Uterus (tissue), 4 donors: Measurements from ENCODE around the gene RGS7. TPM values are rescaled to one million over a fixed set of nuclear protein-coding genes. Genes with fewer than 3 reads are reported as not detected.
A peak's percentile ranks its signal among the peaks of the same experiment; 100 is the strongest.
"Not testable (repeated sequence)": the region's sequence is repeated elsewhere in the genome, so short reads cannot be mapped to it uniquely, and the experiment has no call there.

Experiments used
- DNase-seq, 2 donors: peaks; one replicate each; pipeline ENCODE4 v3.0.0-alpha.2; 2019 to 2020
- H3K27ac ChIP-seq, 2 donors: fragments of 200-600 bp; sonication (generic); 1 replicate in 1 of 2; 2 replicates in 1 of 2; pipeline ENCODE4 v1.5.1; 2016 to 2018
- H3K27me3 ChIP-seq, 2 donors: fragments of 200-600 bp; sonication (generic); one replicate each; pipeline ENCODE4 v1.5.1; 2018 to 2019; ENCODE audit warnings: control low read depth in 1 of 2
- H3K36me3 ChIP-seq, 2 donors: fragments of 200-600 bp; sonication (generic); one replicate each; pipeline ENCODE4 v1.5.1; 2019; ENCODE audit warnings: control low read depth in 1 of 2
- H3K4me1 ChIP-seq, 2 donors: fragments of 200-600 bp; sonication (generic); one replicate each; pipeline ENCODE4 v1.5.1; 2018 to 2019; ENCODE audit warnings: control low read depth in 1 of 2
- H3K4me3 ChIP-seq, 2 donors: fragments of 200-600 bp; sonication (generic); 1 replicate in 1 of 2; 2 replicates in 1 of 2; pipeline ENCODE4 v1.5.1; 2018 to 2019; ENCODE audit warnings: mild to moderate bottlenecking in 1 of 2
- H3K9me3 ChIP-seq, 2 donors: fragments of 200-600 bp; sonication (generic); one replicate each; pipeline ENCODE4 v1.5.1; 2019; ENCODE audit warnings: control low read depth in 1 of 2
- CTCF ChIP-seq, 4 experiments: fragments of 200-600 bp in 2 of 4; fragments of 450-650 bp in 2 of 4; sonication (generic) in 2 of 4; IDR thresholded peaks; one replicate each; pipeline ENCODE4 v1.5.1; 2016 to 2019; ENCODE audit warnings: antibody characterized with exemption in 4 of 4, mild to moderate bottlenecking in 2 of 4, moderate library complexity in 1 of 4
- POLR2A ChIP-seq, 2 donors: fragments of 450-650 bp; IDR thresholded peaks; one replicate each; pipeline ENCODE4 v1.6.1; 2016; ENCODE audit warnings: antibody characterized with exemption in 2 of 2, mild to moderate bottlenecking in 1 of 2, moderate library complexity in 1 of 2
- intact Hi-C: fragments of 100-400 bp; cut with DNase I; formaldehyde crosslinking; loops from one replicate; pipeline ENCODE4 v1.15.1; 2023; ENCODE audit warnings: low total_unique reads
- microRNA counts, 2 donors: library from miRNA; unstranded; fragments of <30 nt; microRNA quantifications; one replicate each; lab custom pipeline; 2016 to 2017
- microRNA-seq: library from miRNA; unstranded; fragments of <30 nt; microRNA quantifications from one replicate; pipeline ENCODE4, GENCODE V29; 2016; ENCODE audit warnings: borderline microRNAs expressed, borderline replicate concordance
- small RNA-seq: library from RNA; depleted of rRNA; stranded (forward); fragments of <200 nt; gene quantifications from one replicate; pipeline ENCODE3, GENCODE V24; 2016
- total RNA-seq, 4 donors: library from RNA; depleted of rRNA in 3 of 4; stranded (reverse); fragments of >200 nt in 3 of 4; gene quantifications; one replicate each; pipeline versions ENCODE4 v1.1.0 to v1.2.4, GENCODE V29; 2014 to 2023
- donor health status: DM: yes; HTN: yes; CAD: no.

Gene RGS7
- total RNA-seq, 4 donors from 2014 or later: 0.62 TPM; not detected in 3

- Histone ChIP-seq H3K4me3 (no peak overlapping the region), H3K36me3 (no peaks in the 10 kb centered on the region), H3K9me3 (no peaks in the 10 kb centered on the region), H3K4me1 (no peaks in the 10 kb centered on the region), H3K27me3 (no peaks in the 10 kb centered on the region), H3K27ac (no peak overlapping the region)
- intact Hi-C loops: no loop called here
- TF ChIP-seq CTCF (IDR thresholded peaks at IDR 0.05): no peak
- TF ChIP-seq POLR2A (IDR thresholded peaks at IDR 0.05): no peak
- DNase-seq: no peak
Measured at GRCh38 chr1:240737298-240737697, 619.7 kb downstream of the RGS7 start.

GRCh38 chr1:240734705-240735104 lies 622.3 kb downstream of the RGS7 start:
- DNase-seq, intact Hi-C loops, H3K4me3 ChIP-seq, H3K36me3 ChIP-seq, H3K9me3 ChIP-seq, H3K4me1 ChIP-seq, H3K27ac ChIP-seq, H3K27me3 ChIP-seq: not testable (repeated sequence)

DNA sequence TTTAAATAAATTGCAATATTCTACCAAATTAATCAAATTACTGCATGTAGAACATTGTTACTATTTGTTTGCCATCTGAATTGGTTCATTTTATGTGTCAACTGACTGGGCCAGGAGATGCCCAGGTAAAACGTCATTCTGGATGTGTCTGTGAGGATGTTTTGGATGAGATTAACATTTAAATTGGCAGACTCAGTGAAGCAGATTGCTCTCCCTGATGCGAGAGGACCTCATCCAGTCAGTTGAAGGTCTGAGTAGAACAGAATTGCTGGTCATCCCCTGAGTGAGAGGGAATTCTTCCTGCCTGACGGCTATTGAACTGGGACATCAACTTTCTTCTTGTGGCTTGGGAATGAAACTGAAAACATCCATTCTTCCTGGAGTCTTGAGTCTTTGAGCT lies 623.0 kb downstream of the RGS7 start:
- no peaks in the 10 kb centered on the region for H3K9me3 ChIP-seq
- H3K4me3 ChIP-seq: no peak overlapping the region
- no peaks in the 10 kb centered on the region for H3K4me1 ChIP-seq
- no peaks in the 10 kb centered on the region for H3K36me3 ChIP-seq
- no peaks in the 10 kb centered on the region for H3K27me3 ChIP-seq
- H3K27ac ChIP-seq: no peak overlapping the region
- intact Hi-C loops: no loop called here
- DNase-seq: no peak
- TF ChIP-seq CTCF (IDR thresholded peaks at IDR 0.05): no peak
- no peak for TF ChIP-seq POLR2A (IDR thresholded peaks at IDR 0.05)

- no peak for DNase-seq
- Histone ChIP-seq H3K36me3 (no peaks in the 10 kb centered on the region), H3K4me1 (no peaks in the 10 kb centered on the region), H3K27me3 (no peaks in the 10 kb centered on the region), H3K27ac (no peak overlapping the region), H3K4me3 (no peak overlapping the region), H3K9me3 (no peaks in the 10 kb centered on the region)
- intact Hi-C loops: no loop called here
- peak; percentile 22 to 43 (median 32) for TF ChIP-seq CTCF (IDR thresholded peaks at IDR 0.05)
- no peak for TF ChIP-seq POLR2A (IDR thresholded peaks at IDR 0.05)
Measured at GRCh38 chr1:240732390-240732789, 624.6 kb downstream of the RGS7 start.

MicroRNAs within 50 kb of the gene (microRNA counts, 767-probe panel; counts per million panel counts)
- microRNA hsa-miR-3123 (lab: Ali Mortazavi, UCI): 0 counts per million in 2 donors

Small RNAs within 50 kb of the gene (microRNA-seq; reads per million reads assigned to microRNA genes)
- gene MIR3123: not detected

Small RNAs within 50 kb of the gene (small RNA-seq; reads per million reads assigned to genes)
- not detected for gene MIR3123

Other genes starting within 250 kb of the RGS7 start
- 10 to 100 TPM; 11.8 to 48.5 (median 43.5) TPM for gene FH, start 162.6 kb upstream of the RGS7 start, total RNA-seq
- gene KMO, start 175.2 kb upstream of the RGS7 start, total RNA-seq: 10 to 100 TPM in 1 of 4 donors, 1 to 10 TPM in 1, under 1 TPM in 2; 0.28 to 22.9 (median 4.5) TPM